NCI-H2107 (cell line): ENCODE results near the gene DSCAM.

ENCODE experiments used
- DNase-seq: peaks from one replicate; lab custom pipeline; 2025; lab: John Stamatoyannopoulos, UW

The DSCAM gene

DNA sequence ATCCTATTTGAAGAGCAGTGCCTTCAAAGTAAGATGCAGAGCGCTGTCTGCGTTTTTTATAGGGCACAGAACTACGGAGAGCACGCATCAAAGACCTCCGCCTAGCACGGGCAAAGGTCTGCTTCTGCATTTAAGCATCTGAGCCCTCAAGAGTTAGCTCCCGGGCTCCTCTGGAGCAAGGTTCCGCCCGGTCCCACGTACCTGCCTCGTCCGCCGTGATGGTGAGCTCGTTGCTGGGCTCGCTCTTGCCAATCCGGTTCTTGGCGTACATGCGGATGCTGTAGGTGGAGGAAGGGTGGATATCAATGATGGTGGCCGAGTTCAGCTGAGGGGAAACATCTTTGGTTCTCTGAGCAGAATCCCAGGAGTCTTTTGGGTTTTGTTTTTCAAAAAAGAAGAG is 668.2 kb downstream of the DSCAM start:
- DNase-seq, result no peak

GRCh38 chr21:40177979-40178378 is 669.0 kb downstream of the DSCAM start:
- DNase-seq, result no peak

GRCh38 chr21:40176724-40177123 is 670.2 kb downstream of the DSCAM start:
- DNase-seq, result peak; percentile 90

- no peak for DNase-seq
Measured at GRCh38 chr21:40173816-40174215, 673.1 kb downstream of the DSCAM start.

DNA sequence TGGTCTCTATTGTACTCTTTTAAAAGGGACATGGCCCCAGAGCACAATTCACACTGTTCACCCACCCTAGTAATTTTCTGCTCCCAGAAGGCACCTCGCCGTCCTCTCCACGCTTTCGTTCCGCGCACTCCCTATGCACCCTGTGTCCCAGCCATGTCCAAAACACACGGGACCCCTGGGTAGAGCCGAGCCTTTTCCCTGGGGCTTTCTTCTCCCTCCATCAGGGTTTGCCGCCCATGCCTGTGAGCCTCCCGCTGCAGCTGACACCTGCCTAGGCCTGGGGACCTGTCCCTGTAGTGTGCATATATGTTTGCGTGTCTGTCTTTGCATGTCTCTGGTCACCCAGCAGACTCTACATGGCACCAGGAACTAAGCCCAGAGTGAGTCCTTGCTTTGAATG is 677.0 kb downstream of the DSCAM start:
- no peak for DNase-seq

GRCh38 chr21:40166291-40166843 is 680.6 kb downstream of the DSCAM start:
- DNase-seq, result no peak

GRCh38 chr21:40165773-40166070 is 681.2 kb downstream of the DSCAM start:
- no peak for DNase-seq

DNA sequence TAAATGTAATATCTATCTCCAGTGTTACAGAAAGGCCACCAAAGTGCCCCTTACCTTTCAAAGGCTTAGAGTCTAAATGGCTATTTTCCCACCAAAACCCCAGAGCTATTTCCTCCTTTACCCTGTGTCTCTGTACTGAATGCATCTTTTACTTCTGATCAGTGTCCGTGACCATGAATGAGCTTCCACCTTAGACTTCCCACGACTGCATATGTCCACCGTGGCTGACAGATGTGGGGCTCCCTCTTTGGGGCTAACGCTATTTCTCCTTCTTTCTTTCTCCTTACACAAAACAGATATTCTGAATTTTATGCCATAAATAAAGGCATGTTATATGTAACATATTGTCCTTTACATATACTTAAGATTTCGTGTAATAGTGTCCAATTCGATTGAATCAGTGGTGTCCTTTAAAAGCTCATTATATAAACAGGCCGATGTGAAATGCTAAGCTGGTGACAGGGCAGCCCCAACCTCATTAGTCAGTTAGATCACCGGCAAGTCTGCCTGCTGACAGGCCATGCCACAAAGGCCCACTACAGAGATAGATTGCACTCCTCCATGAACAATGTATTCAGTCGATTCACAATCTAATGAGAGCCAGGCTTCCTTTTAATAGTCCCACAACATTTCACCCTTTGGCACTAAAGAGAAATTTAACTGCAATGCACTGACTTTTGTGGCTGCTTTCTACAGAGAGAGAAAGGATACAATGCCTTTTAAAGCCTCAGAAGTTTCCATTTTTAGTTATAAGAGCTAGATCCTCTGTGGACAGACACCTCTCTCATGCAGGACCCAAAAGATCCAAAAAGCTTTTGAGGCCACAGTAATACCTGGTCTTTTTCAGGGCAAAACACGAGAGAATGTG is 681.8 kb downstream of the DSCAM start:
- no peak for DNase-seq

DNA sequence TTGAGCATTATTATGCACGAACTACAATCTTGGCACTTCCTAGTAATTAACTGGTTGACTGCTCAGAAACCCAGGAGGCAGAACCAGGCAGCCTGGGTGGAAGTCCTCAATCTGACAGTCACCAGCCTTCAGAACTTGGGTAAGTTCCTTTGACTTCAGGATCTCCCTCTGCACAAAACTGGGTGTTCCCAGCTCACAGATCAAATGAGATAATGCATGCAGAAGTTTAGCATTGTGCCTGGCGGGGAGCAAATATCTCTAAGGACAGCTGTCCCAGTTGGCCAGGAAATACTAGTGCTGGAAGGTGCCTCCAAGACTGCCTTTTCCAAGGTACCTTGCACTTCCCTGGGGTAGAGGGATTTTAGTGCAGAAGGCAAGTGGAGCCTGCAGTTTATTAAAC is 684.9 kb downstream of the DSCAM start:
- DNase-seq, result no peak

DNA sequence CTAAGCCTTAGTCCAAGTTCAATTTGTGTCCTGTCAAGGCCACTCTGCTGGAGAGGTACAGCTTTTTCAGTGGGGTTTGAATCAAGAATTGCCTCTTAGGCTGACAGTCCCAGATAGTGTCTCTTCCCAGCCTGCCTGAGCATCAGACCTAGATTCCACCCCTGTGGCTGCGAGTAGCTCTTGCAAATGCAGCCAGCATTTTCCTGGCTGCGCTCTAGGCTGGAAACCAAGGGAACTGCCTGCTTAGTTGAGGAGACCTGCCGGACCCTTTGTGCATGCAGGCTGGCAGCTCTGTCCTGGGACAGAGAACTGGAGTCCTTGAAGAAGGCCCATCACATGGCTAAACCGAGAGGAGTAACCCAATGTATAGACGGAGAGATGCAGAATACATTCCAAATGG is 686.0 kb downstream of the DSCAM start:
- no peak for DNase-seq

DNA sequence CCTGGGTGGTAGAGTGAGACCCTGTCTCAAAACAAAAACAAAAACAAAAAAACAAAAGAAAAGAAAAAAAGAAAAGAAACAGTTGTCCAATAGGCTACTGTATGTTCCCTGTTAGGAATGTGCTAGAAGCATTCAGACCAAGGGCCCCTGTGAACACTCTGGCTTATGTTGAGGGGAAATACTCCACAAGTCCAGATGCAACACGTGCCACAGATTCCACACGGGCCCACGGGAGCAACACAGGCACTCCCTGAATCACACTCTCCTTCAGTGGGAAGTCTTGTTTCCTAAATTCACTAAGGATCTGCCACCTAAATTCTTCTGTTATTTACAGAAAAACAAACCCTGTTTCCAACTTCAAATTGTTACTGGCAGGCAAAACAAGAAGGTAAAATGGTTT is 688.6 kb downstream of the DSCAM start:
- no peak for DNase-seq

DNA sequence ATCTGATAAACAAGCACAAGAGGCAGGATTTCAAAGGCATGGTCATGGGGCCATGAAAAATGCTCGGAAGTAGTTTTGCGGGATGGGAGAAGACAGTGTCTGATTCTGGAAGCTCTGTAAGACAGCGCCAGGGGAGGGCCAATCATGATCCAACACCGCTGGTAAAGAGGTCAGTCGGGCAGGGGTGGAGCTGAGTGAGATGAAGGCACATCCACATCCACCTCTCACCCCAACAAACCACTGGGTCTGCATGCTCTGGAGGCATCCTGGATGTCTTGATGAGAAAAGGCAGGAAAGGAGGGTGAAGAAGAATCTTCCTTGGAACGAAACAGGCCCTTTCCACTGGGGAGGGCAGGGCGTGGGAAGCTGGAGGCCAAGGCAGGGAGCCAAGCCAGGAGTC is 691.4 kb downstream of the DSCAM start:
- DNase-seq, result no peak

GRCh38 chr21:40153351-40153750 is 693.6 kb downstream of the DSCAM start:
- no peak for DNase-seq

- no peak for DNase-seq
Measured at GRCh38 chr21:40152476-40152875, 694.5 kb downstream of the DSCAM start.

DNA sequence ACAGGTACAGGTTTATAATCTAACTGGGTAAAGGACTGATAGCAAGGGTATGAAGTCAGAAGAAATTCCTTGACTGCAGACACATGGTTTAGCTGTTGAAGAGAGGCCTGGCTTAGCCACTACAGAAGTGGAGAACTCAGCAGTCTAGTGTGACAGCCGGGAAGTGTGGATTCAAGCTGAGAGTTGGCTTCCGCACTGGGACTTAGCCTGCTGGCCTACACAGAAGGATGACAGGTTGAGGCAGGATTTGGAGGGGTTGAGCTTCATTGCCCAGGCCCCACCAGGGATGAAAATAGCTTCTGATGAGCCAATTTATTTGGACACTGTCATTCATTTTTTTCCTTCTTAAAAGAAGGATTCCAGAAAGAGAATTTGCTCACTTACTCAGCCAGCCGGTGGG is 695.3 kb downstream of the DSCAM start:
- DNase-seq, result no peak

DNA sequence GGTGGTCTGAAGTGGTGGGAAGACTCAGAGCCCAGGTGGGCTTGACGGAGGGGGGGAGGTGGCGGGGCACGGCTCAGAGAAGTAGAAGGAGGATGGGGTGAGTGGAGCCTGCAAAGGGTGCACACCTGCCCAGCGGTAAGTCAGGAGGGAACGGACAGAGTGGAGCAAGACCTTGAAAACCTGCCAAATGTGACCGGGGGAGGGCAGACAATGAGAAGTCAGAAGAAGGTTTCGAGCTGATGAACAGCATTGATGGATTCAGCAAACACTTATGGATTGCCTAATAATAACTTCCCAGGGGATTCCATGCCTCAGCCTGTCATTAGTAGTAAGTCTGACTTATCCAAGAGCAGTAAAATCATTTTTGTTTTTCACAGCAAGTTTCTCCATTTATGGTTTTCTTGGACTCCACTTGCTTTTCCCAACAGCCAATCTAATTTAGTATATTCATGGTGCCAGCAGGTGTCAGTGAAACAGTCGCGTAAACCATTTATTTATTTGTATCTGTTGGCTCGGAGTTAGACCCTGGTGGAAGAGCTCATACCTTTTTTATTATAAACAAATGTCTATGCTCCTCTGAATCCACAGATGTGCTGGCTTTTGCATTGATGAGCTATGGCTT is 700.6 kb downstream of the DSCAM start:
- peak; percentile 27 for DNase-seq

GRCh38 chr21:40143822-40144525 is 703.0 kb downstream of the DSCAM start:
- peak; percentile 70 for DNase-seq

DNA sequence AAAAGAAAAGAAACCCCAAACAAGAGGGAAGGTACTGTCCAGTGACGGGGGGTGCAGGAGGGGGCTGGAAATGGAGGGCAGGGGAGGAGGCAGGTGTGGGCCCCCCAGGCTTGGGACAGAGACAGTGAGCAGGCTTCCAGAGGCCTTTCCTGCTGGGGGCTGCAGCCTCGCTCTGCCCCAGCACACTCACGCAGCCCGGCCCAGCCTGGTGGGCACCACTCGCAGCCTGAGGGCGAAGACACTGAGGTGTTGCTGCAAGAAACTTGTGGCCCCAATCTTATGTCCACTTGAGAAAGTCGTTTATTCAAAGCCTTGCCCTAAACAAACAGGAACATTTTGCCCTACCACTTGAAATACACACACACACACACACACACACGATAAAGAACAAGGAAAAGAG is 705.3 kb downstream of the DSCAM start:
- DNase-seq, result no peak

DNA sequence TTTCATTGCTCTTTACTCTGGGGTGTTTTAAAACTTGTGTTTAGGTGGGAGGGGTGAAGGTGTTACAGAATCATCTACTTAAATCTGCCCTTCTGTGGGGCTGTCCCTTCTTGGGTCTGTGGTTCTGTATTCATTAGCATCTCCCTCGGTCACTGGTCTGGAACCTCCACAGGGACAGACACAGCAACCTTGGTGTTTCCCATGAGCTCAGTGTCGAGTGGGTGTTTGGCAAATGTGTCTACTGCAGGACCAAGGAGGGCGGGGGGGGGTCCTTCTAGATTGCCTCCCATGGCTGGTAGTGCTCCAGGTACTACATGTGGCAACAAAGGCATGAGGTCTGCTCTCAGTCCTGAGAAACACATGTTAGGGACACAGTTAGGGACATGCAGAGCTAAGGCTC is 706.3 kb downstream of the DSCAM start:
- DNase-seq, result no peak

DNA sequence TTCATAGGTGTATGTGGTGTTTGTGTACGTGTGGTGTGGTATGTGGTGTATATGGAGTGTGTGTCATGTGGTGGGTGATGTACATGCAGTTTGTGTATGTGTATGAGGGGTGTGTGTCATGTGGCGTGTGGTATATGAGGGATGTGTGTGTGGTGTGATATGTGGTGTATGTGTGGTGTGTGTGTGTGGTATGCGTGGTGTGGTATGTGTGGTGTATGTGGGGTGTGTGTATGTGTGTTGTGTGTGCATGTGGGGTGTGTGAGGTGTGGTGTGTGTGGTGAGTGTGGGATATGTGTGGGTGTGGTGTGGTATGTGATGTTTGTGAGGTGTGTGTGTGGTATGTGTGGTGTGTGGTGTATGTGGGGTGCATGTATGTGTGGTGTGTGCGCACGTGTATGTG is 707.3 kb downstream of the DSCAM start:
- DNase-seq, result no peak

DNA sequence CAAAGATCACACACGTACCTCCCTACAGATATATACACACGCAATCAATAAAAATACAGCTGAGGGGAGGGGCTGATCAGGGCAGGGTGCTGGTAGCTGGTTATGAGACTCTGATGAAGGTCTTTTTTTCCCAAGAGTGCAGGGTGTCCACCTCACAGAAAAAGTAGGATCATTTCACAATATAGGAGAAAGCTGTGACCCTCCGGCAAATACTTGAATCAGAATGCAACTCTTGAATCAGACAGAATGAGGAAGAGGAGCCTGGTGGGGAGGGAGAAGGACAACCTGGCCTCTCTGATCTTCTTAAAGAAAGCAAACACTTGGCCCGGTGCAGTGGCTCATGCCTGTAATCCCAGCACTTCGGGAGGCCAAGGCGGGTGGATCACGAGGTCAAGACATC is 710.4 kb downstream of the DSCAM start:
- no peak for DNase-seq

- no peak for DNase-seq
Measured at GRCh38 chr21:40134731-40135492, 712.0 kb downstream of the DSCAM start.
